SK-N-SH (cell line): Measurements from ENCODE around the gene NMNAT2. TPM values are rescaled to one million over a fixed set of nuclear protein-coding genes. Genes with fewer than 3 reads are reported as not detected.

Experiments used
- CTCF ChIA-PET: fragments of 300-600, 350-600 bp; formaldehyde crosslinking; extraction: SDS; loops from one replicate; lab custom pipeline; 2021; lab: Yijun Ruan, JAX
- POLR2A ChIA-PET: fragments of 350-600 bp; sonication (Branson Sonifier 250); formaldehyde crosslinking; extraction: SDS; loops from one replicate; lab custom pipeline; 2020; ENCODE audit warnings: antibody characterized with exemption, inconsistent platforms; lab: Yijun Ruan, JAX
- DNase-seq: peaks from one replicate; pipeline ENCODE4 v3.0.0; 2012
- H2AFZ ChIP-seq: fragments of 200-600 bp; sonication (generic); 2 replicates; pipeline ENCODE4 v1.8.1; 2016; ENCODE audit warnings: antibody characterized with exemption, mild to moderate bottlenecking, low read depth
- H3F3A ChIP-seq: fragments of 200-600 bp; sonication (generic); replicated peaks from 2 replicates; pipeline ENCODE3; 2016; ENCODE audit warnings: antibody characterized with exemption, mild to moderate bottlenecking; ENCODE audit not compliant: insufficient read depth
- H3K27ac ChIP-seq, 2 experiments: fragments of 200-500 bp in 1 of 2; fragments of 200-600 bp in 1 of 2; sonication (Bioruptor generic) in 1 of 2; sonication (generic), shearing (Covaris generic) in 1 of 2; 2 replicates each; pipeline versions ENCODE4 v1.5.1 to v1.6.1; 2014 to 2016; ENCODE audit warnings: low read depth in 2 of 2, inconsistent platforms in 1 of 2, low read length in 1 of 2, mild to moderate bottlenecking in 1 of 2, mixed read lengths in 1 of 2
- H3K27me3 ChIP-seq: fragments of 200-600 bp; sonication (generic), shearing (Covaris generic); 2 replicates; pipeline ENCODE4 v1.6.1; 2016; ENCODE audit warnings: mixed run types; ENCODE audit not compliant: insufficient read depth
- H3K36me3 ChIP-seq, 2 experiments: fragments of 200-500 bp in 1 of 2; fragments of 200-600 bp in 1 of 2; sonication (Bioruptor generic) in 1 of 2; sonication (generic) in 1 of 2; replicated peaks in 1 of 2; 2 replicates each; pipeline versions ENCODE3 to v1.5.1; 2014 to 2016; ENCODE audit warnings: low read length in 1 of 2, mild to moderate bottlenecking in 1 of 2; ENCODE audit not compliant: insufficient read depth in 2 of 2, control insufficient read depth in 1 of 2
- H3K4me1 ChIP-seq, 2 experiments: fragments of 200-500 bp in 1 of 2; fragments of 200-600 bp in 1 of 2; sonication (Bioruptor generic) in 1 of 2; sonication (generic), shearing (Covaris generic) in 1 of 2; 2 replicates each; pipeline versions ENCODE4 v1.5.1 to v1.6.1; 2014 to 2016; ENCODE audit warnings: low read depth in 1 of 2, low read length in 1 of 2, mixed run types in 1 of 2; ENCODE audit not compliant: insufficient read depth in 2 of 2, control insufficient read depth in 1 of 2
- H3K4me2 ChIP-seq: fragments of 200-600 bp; sonication (generic), shearing (Covaris generic); 2 replicates; pipeline ENCODE4 v1.6.1; 2017; ENCODE audit warnings: mixed run types
- H3K4me3 ChIP-seq, 2 experiments: fragments of 200-500 bp in 1 of 2; fragments of 200-600 bp in 1 of 2; sonication (Bioruptor generic) in 1 of 2; sonication (generic), shearing (Covaris generic) in 1 of 2; 2 replicates each; pipeline versions ENCODE4 v1.5.1 to v1.8.1; 2014 to 2016; ENCODE audit warnings: low read depth in 2 of 2, inconsistent platforms in 1 of 2, low read length in 1 of 2, mild to moderate bottlenecking in 1 of 2, mixed read lengths in 1 of 2, moderate library complexity in 1 of 2
- H3K79me2 ChIP-seq: fragments of 200-600 bp; sonication (generic); 2 replicates; pipeline ENCODE4 v1.8.1; 2017; ENCODE audit warnings: mild to moderate bottlenecking; ENCODE audit not compliant: insufficient read depth
- H3K9ac ChIP-seq: fragments of 200-600 bp; sonication (generic); 2 replicates; pipeline ENCODE4 v1.6.1; 2017; ENCODE audit warnings: mixed run types
- H3K9me2 ChIP-seq: fragments of 200-600 bp; sonication (generic); 2 replicates; pipeline ENCODE4 v1.6.1; 2017; ENCODE audit warnings: mixed run types
- H3K9me3 ChIP-seq: fragments of 200-600 bp; sonication (generic); 2 replicates; pipeline ENCODE4 v1.6.1; 2017; ENCODE audit warnings: mixed run types, mild to moderate bottlenecking, moderate library complexity
- H4K20me1 ChIP-seq: fragments of 200-600 bp; sonication (generic); 2 replicates; pipeline ENCODE4 v1.6.1; 2017; ENCODE audit warnings: mild to moderate bottlenecking, mixed run types; ENCODE audit not compliant: insufficient read depth
- CHD2 ChIP-seq: fragments of 150-350 bp; IDR thresholded peaks from 2 replicates; pipeline ENCODE4 v1.6.1; 2018; ENCODE audit warnings: low read length; ENCODE audit not compliant: partially characterized antibody
- EP300 ChIP-seq, 2 experiments: IDR thresholded peaks; 2 replicates each; pipeline versions ENCODE4 v1.4.0 to v1.6.1; 2012; ENCODE audit warnings: borderline replicate concordance in 1 of 2, low read depth in 1 of 2, low read length in 1 of 2
- EZH2phosphoT487 ChIP-seq: fragments of 200-600 bp; sonication (generic); IDR thresholded peaks from 2 replicates; pipeline ENCODE4 v1.6.1; 2017; ENCODE audit warnings: low read depth, mixed run types, mild to moderate bottlenecking, antibody characterized with exemption, moderate library complexity, borderline replicate concordance
- FOXM1 ChIP-seq: IDR thresholded peaks from 2 replicates; pipeline ENCODE4 v1.4.0; 2012; ENCODE audit warnings: low read depth, mild to moderate bottlenecking
- GATA2 ChIP-seq: sonication (generic); formaldehyde crosslinking; IDR thresholded peaks from 2 replicates; pipeline ENCODE4 v1.5.0; 2020; ENCODE audit warnings: mild to moderate bottlenecking, missing genetic modification reagents
- MEF2A ChIP-seq: IDR thresholded peaks from 2 replicates; pipeline ENCODE4 v1.4.0; 2012; ENCODE audit warnings: low read depth, borderline replicate concordance
- PBX3 ChIP-seq: IDR thresholded peaks from 2 replicates; pipeline ENCODE4; 2012
- POLR2AphosphoS5 ChIP-seq: IDR thresholded peaks from 2 replicates; pipeline ENCODE4 v1.6.1; 2012; ENCODE audit warnings: low read depth, low read length
- RAD21 ChIP-seq: IDR thresholded peaks from 2 replicates; pipeline ENCODE4 v1.6.1; 2012; ENCODE audit warnings: mild to moderate bottlenecking, low read length
- SIN3A ChIP-seq: IDR thresholded peaks from 2 replicates; pipeline ENCODE4 v1.6.1; 2012; ENCODE audit warnings: low read depth, mild to moderate bottlenecking, low read length, moderate library complexity, borderline replicate concordance
- SMC3 ChIP-seq: IDR thresholded peaks from 2 replicates; pipeline ENCODE4 v1.6.1; 2012; ENCODE audit warnings: low read depth, low read length, improper control_type of control experiment
- TCF12 ChIP-seq: IDR thresholded peaks from 2 replicates; pipeline ENCODE4 v1.4.0; 2012
- TEAD4 ChIP-seq: IDR thresholded peaks from 2 replicates; pipeline ENCODE4 v1.4.0; 2012; ENCODE audit warnings: mild to moderate bottlenecking, borderline replicate concordance; ENCODE audit not compliant: insufficient read depth
- USF2 ChIP-seq: fragments of 150-350 bp; IDR thresholded peaks from 2 replicates; pipeline ENCODE4 v1.6.1; 2017; ENCODE audit warnings: antibody characterized with exemption, low read length, low read depth, borderline replicate concordance
- WGBS: methylation state at CpG from one replicate; pipeline ENCODE4 v1.1.6; 2017; ENCODE audit warnings: low lambda C conversion rate; 5-methylcytosine and 5-hydroxymethylcytosine counted together
- polyA plus RNA-seq, 3 experiments: library from polyadenylated mRNA; depleted of rRNA; stranded (reverse); fragments of >200 nt; gene quantifications; 2 replicates each; pipeline ENCODE4 v1.2.3, GENCODE V29; 2012
- TF ChIP-seq, protein P1 (sequence below): fragments of 150-350 bp; IDR thresholded peaks from 2 replicates; pipeline ENCODE4 v1.6.1; 2016; ENCODE audit warnings: mild to moderate bottlenecking, low read depth, low read length
- TF ChIP-seq, protein P2 (sequence below): IDR thresholded peaks from 2 replicates; pipeline ENCODE4 v1.4.0; 2012; ENCODE audit warnings: low read depth, borderline replicate concordance
- TF ChIP-seq, protein P3 (sequence below): IDR thresholded peaks from 2 replicates; pipeline ENCODE4 v1.4.0; 2012; ENCODE audit warnings: low read depth, borderline replicate concordance
- TF ChIP-seq, protein P4 (sequence below): fragments of 200-600 bp; sonication (generic); IDR thresholded peaks from 2 replicates; pipeline ENCODE4 v1.6.1; 2017; ENCODE audit warnings: antibody characterized with exemption, mild to moderate bottlenecking, moderate library complexity
- TF ChIP-seq, protein P5 (sequence below): IDR thresholded peaks from 2 replicates; pipeline ENCODE4 v1.6.1; 2012; ENCODE audit warnings: mild to moderate bottlenecking, low read depth, low read length, moderate library complexity

NMNAT2 gene
- polyA plus RNA-seq, 1 of the 3 experiments (the other 2 are of a cell fraction), result 0.07 TPM

DNA sequence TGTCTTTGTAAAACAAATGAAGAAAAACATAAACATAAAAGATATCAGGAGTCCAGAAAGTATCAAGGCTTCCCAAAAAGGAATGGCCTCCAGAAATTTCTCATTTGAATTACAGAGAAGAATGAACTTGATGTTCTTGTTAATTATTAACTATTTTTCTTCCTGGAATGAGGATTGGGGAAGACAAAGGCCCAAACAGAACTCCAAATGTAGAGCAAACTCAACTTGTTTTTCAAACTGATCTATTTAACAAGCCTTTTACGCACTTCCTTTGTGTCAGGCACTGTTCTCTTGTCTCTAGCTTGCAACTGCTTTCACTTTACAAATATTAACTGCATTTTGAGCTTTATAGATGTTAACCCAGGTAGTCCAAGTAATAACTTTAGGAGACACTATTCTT is 186.6 kb downstream of the NMNAT2 start:
- no peak overlapping the region for H3K27ac ChIP-seq
- TF ChIP-seq SMC3, result no peak
- no peak for TF ChIP-seq EP300 (IDR thresholded peaks at IDR 0.05; ENCODE audit: borderline replicate concordance in 1 of 2, low read depth in 1 of 2, low read length in 1 of 2)
- no peak for TF ChIP-seq POLR2AphosphoS5
- TF ChIP-seq, protein P1, sequence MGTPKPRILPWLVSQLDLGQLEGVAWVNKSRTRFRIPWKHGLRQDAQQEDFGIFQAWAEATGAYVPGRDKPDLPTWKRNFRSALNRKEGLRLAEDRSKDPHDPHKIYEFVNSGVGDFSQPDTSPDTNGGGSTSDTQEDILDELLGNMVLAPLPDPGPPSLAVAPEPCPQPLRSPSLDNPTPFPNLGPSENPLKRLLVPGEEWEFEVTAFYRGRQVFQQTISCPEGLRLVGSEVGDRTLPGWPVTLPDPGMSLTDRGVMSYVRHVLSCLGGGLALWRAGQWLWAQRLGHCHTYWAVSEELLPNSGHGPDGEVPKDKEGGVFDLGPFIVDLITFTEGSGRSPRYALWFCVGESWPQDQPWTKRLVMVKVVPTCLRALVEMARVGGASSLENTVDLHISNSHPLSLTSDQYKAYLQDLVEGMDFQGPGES, result no peak
- TF ChIP-seq GATA2 (CRISPR knock-in tag), result no peak
- no peak for TF ChIP-seq TCF12
- TF ChIP-seq CHD2, result no peak
- TF ChIP-seq FOXM1, result no peak
- no peak for TF ChIP-seq SIN3A
- TF ChIP-seq, protein P2, sequence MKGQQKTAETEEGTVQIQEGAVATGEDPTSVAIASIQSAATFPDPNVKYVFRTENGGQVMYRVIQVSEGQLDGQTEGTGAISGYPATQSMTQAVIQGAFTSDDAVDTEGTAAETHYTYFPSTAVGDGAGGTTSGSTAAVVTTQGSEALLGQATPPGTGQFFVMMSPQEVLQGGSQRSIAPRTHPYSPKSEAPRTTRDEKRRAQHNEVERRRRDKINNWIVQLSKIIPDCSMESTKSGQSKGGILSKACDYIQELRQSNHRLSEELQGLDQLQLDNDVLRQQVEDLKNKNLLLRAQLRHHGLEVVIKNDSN, result no peak
- no peak for TF ChIP-seq RAD21
- TF ChIP-seq, protein P3, sequence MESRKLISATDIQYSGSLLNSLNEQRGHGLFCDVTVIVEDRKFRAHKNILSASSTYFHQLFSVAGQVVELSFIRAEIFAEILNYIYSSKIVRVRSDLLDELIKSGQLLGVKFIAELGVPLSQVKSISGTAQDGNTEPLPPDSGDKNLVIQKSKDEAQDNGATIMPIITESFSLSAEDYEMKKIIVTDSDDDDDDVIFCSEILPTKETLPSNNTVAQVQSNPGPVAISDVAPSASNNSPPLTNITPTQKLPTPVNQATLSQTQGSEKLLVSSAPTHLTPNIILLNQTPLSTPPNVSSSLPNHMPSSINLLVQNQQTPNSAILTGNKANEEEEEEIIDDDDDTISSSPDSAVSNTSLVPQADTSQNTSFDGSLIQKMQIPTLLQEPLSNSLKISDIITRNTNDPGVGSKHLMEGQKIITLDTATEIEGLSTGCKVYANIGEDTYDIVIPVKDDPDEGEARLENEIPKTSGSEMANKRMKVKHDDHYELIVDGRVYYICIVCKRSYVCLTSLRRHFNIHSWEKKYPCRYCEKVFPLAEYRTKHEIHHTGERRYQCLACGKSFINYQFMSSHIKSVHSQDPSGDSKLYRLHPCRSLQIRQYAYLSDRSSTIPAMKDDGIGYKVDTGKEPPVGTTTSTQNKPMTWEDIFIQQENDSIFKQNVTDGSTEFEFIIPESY, result no peak
- TF ChIP-seq TEAD4, result no peak
- no peak for TF ChIP-seq MEF2A
- no peak for TF ChIP-seq PBX3
- TF ChIP-seq USF2, result no peak
- TF ChIP-seq, protein P4, sequence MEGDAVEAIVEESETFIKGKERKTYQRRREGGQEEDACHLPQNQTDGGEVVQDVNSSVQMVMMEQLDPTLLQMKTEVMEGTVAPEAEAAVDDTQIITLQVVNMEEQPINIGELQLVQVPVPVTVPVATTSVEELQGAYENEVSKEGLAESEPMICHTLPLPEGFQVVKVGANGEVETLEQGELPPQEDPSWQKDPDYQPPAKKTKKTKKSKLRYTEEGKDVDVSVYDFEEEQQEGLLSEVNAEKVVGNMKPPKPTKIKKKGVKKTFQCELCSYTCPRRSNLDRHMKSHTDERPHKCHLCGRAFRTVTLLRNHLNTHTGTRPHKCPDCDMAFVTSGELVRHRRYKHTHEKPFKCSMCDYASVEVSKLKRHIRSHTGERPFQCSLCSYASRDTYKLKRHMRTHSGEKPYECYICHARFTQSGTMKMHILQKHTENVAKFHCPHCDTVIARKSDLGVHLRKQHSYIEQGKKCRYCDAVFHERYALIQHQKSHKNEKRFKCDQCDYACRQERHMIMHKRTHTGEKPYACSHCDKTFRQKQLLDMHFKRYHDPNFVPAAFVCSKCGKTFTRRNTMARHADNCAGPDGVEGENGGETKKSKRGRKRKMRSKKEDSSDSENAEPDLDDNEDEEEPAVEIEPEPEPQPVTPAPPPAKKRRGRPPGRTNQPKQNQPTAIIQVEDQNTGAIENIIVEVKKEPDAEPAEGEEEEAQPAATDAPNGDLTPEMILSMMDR, result no peak
- TF ChIP-seq EZH2phosphoT487, result no peak
- TF ChIP-seq, protein P5, sequence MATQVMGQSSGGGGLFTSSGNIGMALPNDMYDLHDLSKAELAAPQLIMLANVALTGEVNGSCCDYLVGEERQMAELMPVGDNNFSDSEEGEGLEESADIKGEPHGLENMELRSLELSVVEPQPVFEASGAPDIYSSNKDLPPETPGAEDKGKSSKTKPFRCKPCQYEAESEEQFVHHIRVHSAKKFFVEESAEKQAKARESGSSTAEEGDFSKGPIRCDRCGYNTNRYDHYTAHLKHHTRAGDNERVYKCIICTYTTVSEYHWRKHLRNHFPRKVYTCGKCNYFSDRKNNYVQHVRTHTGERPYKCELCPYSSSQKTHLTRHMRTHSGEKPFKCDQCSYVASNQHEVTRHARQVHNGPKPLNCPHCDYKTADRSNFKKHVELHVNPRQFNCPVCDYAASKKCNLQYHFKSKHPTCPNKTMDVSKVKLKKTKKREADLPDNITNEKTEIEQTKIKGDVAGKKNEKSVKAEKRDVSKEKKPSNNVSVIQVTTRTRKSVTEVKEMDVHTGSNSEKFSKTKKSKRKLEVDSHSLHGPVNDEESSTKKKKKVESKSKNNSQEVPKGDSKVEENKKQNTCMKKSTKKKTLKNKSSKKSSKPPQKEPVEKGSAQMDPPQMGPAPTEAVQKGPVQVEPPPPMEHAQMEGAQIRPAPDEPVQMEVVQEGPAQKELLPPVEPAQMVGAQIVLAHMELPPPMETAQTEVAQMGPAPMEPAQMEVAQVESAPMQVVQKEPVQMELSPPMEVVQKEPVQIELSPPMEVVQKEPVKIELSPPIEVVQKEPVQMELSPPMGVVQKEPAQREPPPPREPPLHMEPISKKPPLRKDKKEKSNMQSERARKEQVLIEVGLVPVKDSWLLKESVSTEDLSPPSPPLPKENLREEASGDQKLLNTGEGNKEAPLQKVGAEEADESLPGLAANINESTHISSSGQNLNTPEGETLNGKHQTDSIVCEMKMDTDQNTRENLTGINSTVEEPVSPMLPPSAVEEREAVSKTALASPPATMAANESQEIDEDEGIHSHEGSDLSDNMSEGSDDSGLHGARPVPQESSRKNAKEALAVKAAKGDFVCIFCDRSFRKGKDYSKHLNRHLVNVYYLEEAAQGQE, result no peak
- TF ChIP-seq, all 33 proteins: peak for 0
- no peaks in the 10 kb centered on the region for H3K27me3 ChIP-seq
- H3K9me3 ChIP-seq, result no peaks in the 10 kb centered on the region
- no peaks in the 10 kb centered on the region for H3K9me2 ChIP-seq
- ChIA-PET CTCF (interaction anchor here (1.4 to 6.2 kb wide), 3 partner anchors 12 to 270 kb away, joined by 3 to 59 read pairs (median 4); no protein-coding TSS in a partner anchor), POLR2A (no interaction called here)
- H3F3A ChIP-seq, result peaks cover 19% of the 10 kb centered on the region
- peaks cover 7 to 20% of the 10 kb centered on the region in 2 experiments; a peak in 2 of 4 replicates for H3K4me1 ChIP-seq
- no peak overlapping the region for H3K4me3 ChIP-seq
- H3K4me2 ChIP-seq, result no peak overlapping the region
- no peak for DNase-seq
- WGBS, result 96% methylated on average over 1 of the region's 1 CpG
- H3K9ac ChIP-seq, result no peak overlapping the region
- H3K79me2 ChIP-seq, result no peaks in the 10 kb centered on the region
- no peaks in the 10 kb centered on the region for H3K36me3 ChIP-seq
- H2AFZ ChIP-seq, result no peak overlapping the region
- H4K20me1 ChIP-seq, result no peaks in the 10 kb centered on the region
